Trophoblast cell (in vitro differentiated cells and primary cell): ENCODE data around the gene GVQW3.

Source experiments
- DNase-seq, 2 donors: peaks; one replicate each; pipeline ENCODE4 v3.0.0-alpha.2; 2016
- H2AFZ ChIP-seq: 2 replicates; pipeline ENCODE4 v1.6.1; 2013; ENCODE audit warnings: low read length, moderate library complexity, mild to moderate bottlenecking; ENCODE audit not compliant: insufficient read depth, poor library complexity
- H2AK5ac ChIP-seq: 2 replicates; pipeline ENCODE4 v1.6.1; 2013; ENCODE audit warnings: mild to moderate bottlenecking, low read length
- H2BK120ac ChIP-seq: 2 replicates; pipeline ENCODE4 v1.6.1; 2013; ENCODE audit warnings: low read length, mild to moderate bottlenecking, moderate library complexity; ENCODE audit not compliant: insufficient read depth, poor library complexity
- H2BK12ac ChIP-seq: 2 replicates; pipeline ENCODE4 v1.6.1; 2013; ENCODE audit warnings: mild to moderate bottlenecking, low read length, moderate library complexity
- H2BK5ac ChIP-seq: 2 replicates; pipeline ENCODE4 v1.6.1; 2013; ENCODE audit warnings: low read length, low read depth, moderate library complexity, mild to moderate bottlenecking; ENCODE audit not compliant: poor library complexity
- H3K14ac ChIP-seq: 2 replicates; pipeline ENCODE4 v1.6.1; 2013; ENCODE audit warnings: mild to moderate bottlenecking, low read length
- H3K18ac ChIP-seq: 2 replicates; pipeline ENCODE4 v1.6.1; 2013; ENCODE audit warnings: mild to moderate bottlenecking, low read length
- H3K23ac ChIP-seq: 2 replicates; pipeline ENCODE4 v1.6.1; 2013; ENCODE audit warnings: low read length
- H3K27ac ChIP-seq: 2 replicates; pipeline ENCODE4 v1.5.1; 2013; ENCODE audit warnings: low read depth, mild to moderate bottlenecking, inconsistent platforms, low read length, moderate library complexity
- H3K27me3 ChIP-seq: 2 replicates; pipeline ENCODE4 v1.6.1; 2013; ENCODE audit warnings: inconsistent platforms, mild to moderate bottlenecking, low read length, moderate library complexity; ENCODE audit not compliant: insufficient read depth
- H3K36me3 ChIP-seq, 2 experiments: 1 replicate in 1 of 2; 2 replicates in 1 of 2; pipeline ENCODE4 v1.6.1; 2013; ENCODE audit warnings: low read length in 2 of 2, mild to moderate bottlenecking in 2 of 2, moderate library complexity in 1 of 2; ENCODE audit not compliant: insufficient read depth in 2 of 2, control insufficient read depth in 1 of 2
- H3K4ac ChIP-seq: 2 replicates; pipeline ENCODE4 v1.6.1; 2013; ENCODE audit warnings: low read depth, mild to moderate bottlenecking, low read length, moderate library complexity
- H3K4me1 ChIP-seq, 2 experiments: 1 replicate in 1 of 2; 2 replicates in 1 of 2; pipeline ENCODE4 v1.6.1; 2013; ENCODE audit warnings: low read length in 2 of 2, mild to moderate bottlenecking in 2 of 2, moderate library complexity in 1 of 2; ENCODE audit not compliant: insufficient read depth in 2 of 2, control insufficient read depth in 1 of 2
- H3K4me2 ChIP-seq: 2 replicates; pipeline ENCODE4 v1.6.1; 2013; ENCODE audit warnings: inconsistent platforms, mild to moderate bottlenecking, low read length, moderate library complexity
- H3K4me3 ChIP-seq: 2 replicates; pipeline ENCODE4 v1.5.1; 2013; ENCODE audit warnings: mild to moderate bottlenecking, low read depth, low read length, inconsistent platforms
- H3K79me1 ChIP-seq: one replicate; pipeline ENCODE4 v1.6.1; 2013; ENCODE audit warnings: low read length
- H3K79me2 ChIP-seq: 2 replicates; pipeline ENCODE4 v1.6.1; 2013; ENCODE audit warnings: low read length, mild to moderate bottlenecking; ENCODE audit not compliant: control insufficient read depth, insufficient read depth, poor library complexity
- H3K9ac ChIP-seq: 2 replicates; pipeline ENCODE4 v1.6.1; 2013; ENCODE audit warnings: mild to moderate bottlenecking, low read length
- H3K9me3 ChIP-seq: 2 replicates; pipeline ENCODE4 v1.6.1; 2013; ENCODE audit warnings: low read depth, mild to moderate bottlenecking, control low read depth, inconsistent platforms, low read length; ENCODE audit not compliant: insufficient read depth
- H4K12ac ChIP-seq: 2 replicates; pipeline ENCODE4 v1.6.1; 2013; ENCODE audit warnings: low read depth, mild to moderate bottlenecking, low read length, moderate library complexity
- H4K8ac ChIP-seq: 2 replicates; pipeline ENCODE4 v1.6.1; 2013; ENCODE audit warnings: low read depth, mild to moderate bottlenecking, low read length, moderate library complexity
- H4K91ac ChIP-seq: one replicate; pipeline ENCODE4 v1.6.1; 2013; ENCODE audit warnings: low read depth, mild to moderate bottlenecking, low read length, moderate library complexity
- WGBS: extraction: QIAGEN DNeasy Blood & Tissue Kit; methylation state at CpG from one replicate; pipeline ENCODE4 v1.1.7; 2013; ENCODE audit warnings: missing lambda C conversion rate; ENCODE audit not compliant: insufficient read length, insufficient coverage; ENCODE audit errors: extremely low coverage; 5-methylcytosine and 5-hydroxymethylcytosine counted together

GVQW3 gene

GRCh38 chr11:76362716-76363115 lies 18.4 kb upstream of the GVQW3 start:
- no peak overlapping the region for H3K4ac ChIP-seq
- no peaks in the 10 kb centered on the region for H3K79me1 ChIP-seq
- no peak overlapping the region for H2BK120ac ChIP-seq
- no peaks in the 10 kb centered on the region for H3K27me3 ChIP-seq
- no peak overlapping the region for H3K23ac ChIP-seq
- H4K91ac ChIP-seq, result no peak overlapping the region
- H3K9ac ChIP-seq, result no peak overlapping the region
- no peak overlapping the region for H3K4me3 ChIP-seq
- peaks cover 5 to 8% of the 10 kb centered on the region in 2 experiments for H3K36me3 ChIP-seq
- WGBS, result no CpG with 5 or more reads among the region's 7 CpGs
- no peak overlapping the region for H2AFZ ChIP-seq
- H3K9me3 ChIP-seq, result no peaks in the 10 kb centered on the region
- no peak overlapping the region for H2AK5ac ChIP-seq
- peaks cover 1% of the 10 kb centered on the region for H3K79me2 ChIP-seq
- H3K14ac ChIP-seq, result no peak overlapping the region
- H4K8ac ChIP-seq, result no peak overlapping the region
- H3K27ac ChIP-seq, result no peak overlapping the region
- H3K4me2 ChIP-seq, result no peak overlapping the region
- H3K18ac ChIP-seq, result no peak overlapping the region
- no peak overlapping the region for H2BK5ac ChIP-seq
- no peak overlapping the region for H2BK12ac ChIP-seq
- no peak overlapping the region for H4K12ac ChIP-seq
- DNase-seq, result no peak
- no peaks in the 10 kb centered on the region for H3K4me1 ChIP-seq

GRCh38 chr11:76365038-76365679 lies 16.0 kb upstream of the GVQW3 start:
- DNase-seq, result no peak
- Histone ChIP-seq H3K79me2 (peaks cover 5% of the 10 kb centered on the region), H2BK5ac (no peak overlapping the region), H3K27ac (no peak overlapping the region), H3K9ac (no peak overlapping the region), H3K23ac (no peak overlapping the region), H3K9me3 (no peaks in the 10 kb centered on the region), H2BK120ac (no peak overlapping the region), H4K91ac (no peak overlapping the region), H3K14ac (no peak overlapping the region), H3K4me3 (no peak overlapping the region), H2BK12ac (no peak overlapping the region), H4K8ac (no peak overlapping the region), H3K4me1 (no peaks in the 10 kb centered on the region), H3K4ac (no peak overlapping the region), H2AK5ac (no peak overlapping the region), H3K18ac (no peak overlapping the region), H2AFZ (no peak overlapping the region), H3K27me3 (no peaks in the 10 kb centered on the region), H4K12ac (no peak overlapping the region), H3K36me3 (peaks cover 4 to 5% of the 10 kb centered on the region in 2 experiments), H3K4me2 (no peak overlapping the region), H3K79me1 (no peaks in the 10 kb centered on the region)
- WGBS, result no CpG with 5 or more reads among the region's 16 CpGs

GRCh38 chr11:76368490-76368889 lies 12.6 kb upstream of the GVQW3 start:
- Histone ChIP-seq H2AK5ac (no peak overlapping the region), H2AFZ (no peak overlapping the region), H4K8ac (no peak overlapping the region), H2BK12ac (no peak overlapping the region), H3K36me3 (peaks cover 4 to 5% of the 10 kb centered on the region in 2 experiments), H3K4me3 (no peak overlapping the region), H3K9me3 (no peaks in the 10 kb centered on the region), H3K14ac (no peak overlapping the region), H3K18ac (no peak overlapping the region), H3K23ac (no peak overlapping the region), H4K12ac (no peak overlapping the region), H3K79me1 (no peaks in the 10 kb centered on the region), H3K79me2 (peaks cover 8% of the 10 kb centered on the region), H3K4ac (no peak overlapping the region), H3K4me2 (no peak overlapping the region), H4K91ac (no peak overlapping the region), H3K9ac (no peak overlapping the region), H3K27ac (no peak overlapping the region), H3K27me3 (no peaks in the 10 kb centered on the region), H3K4me1 (no peaks in the 10 kb centered on the region), H2BK5ac (no peak overlapping the region), H2BK120ac (no peak overlapping the region)
- no peak for DNase-seq
- WGBS, result no CpG with 5 or more reads among the region's 1 CpG

GRCh38 chr11:76369406-76369805 lies 11.7 kb upstream of the GVQW3 start:
- no peaks in the 10 kb centered on the region for H3K9me3 ChIP-seq
- WGBS, result no CpG with 5 or more reads among the region's 6 CpGs

More at GRCh38 chr11:76369406-76369805, 11.7 kb upstream of the GVQW3 start:
- Histone ChIP-seq H3K4me3 (no peak overlapping the region), H3K79me2 (peaks cover 8% of the 10 kb centered on the region), H3K9ac (no peak overlapping the region), H4K12ac (no peak overlapping the region), H3K27me3 (no peaks in the 10 kb centered on the region), H3K4ac (peak overlapping the region; percentile 19), H3K4me1 (no peaks in the 10 kb centered on the region), H4K91ac (no peak overlapping the region), H3K79me1 (no peaks in the 10 kb centered on the region), H2BK120ac (no peak overlapping the region), H4K8ac (no peak overlapping the region), H3K14ac (no peak overlapping the region), H2BK5ac (no peak overlapping the region), H3K18ac (no peak overlapping the region), H3K36me3 (peaks cover 2 to 4% of the 10 kb centered on the region in 2 experiments), H3K23ac (no peak overlapping the region), H2AFZ (no peak overlapping the region), H3K4me2 (no peak overlapping the region), H2AK5ac (no peak overlapping the region), H2BK12ac (no peak overlapping the region), H3K27ac (no peak overlapping the region)
- DNase-seq, result no peak
